H1 (cell line): Measurements from ENCODE around the gene SEC61A1. TPM values are rescaled to one million over a fixed set of nuclear protein-coding genes. Genes with fewer than 3 reads are reported as not detected.

Experiments
- CTCF ChIA-PET: fragments of 300-600 bp; sonication (Branson Sonifier 250); formaldehyde crosslinking; loops from one replicate; lab custom pipeline; 2021; ENCODE audit not compliant: partially characterized antibody; lab: Charles Lee
- POLR2A ChIA-PET: fragments of 300-600 bp; sonication (Branson Sonifier 250); formaldehyde crosslinking; loops from one replicate; lab custom pipeline; 2021; ENCODE audit warnings: inconsistent platforms; ENCODE audit not compliant: partially characterized antibody; lab: Charles Lee
- DNase-seq, 2 experiments: peaks; one replicate each; pipeline versions ENCODE4 v3.0.0 to v3.0.0-alpha.2; 2010 to 2022; ENCODE audit warnings: low spot score in 2 of 2, low read depth in 1 of 2, mixed read lengths in 1 of 2
- FAIRE-seq: peaks from 2 replicates; lab custom pipeline; 2011; peaks lifted over from hg19 to GRCh38; lab: Jason Lieb, UNC
- H2AFZ ChIP-seq: 2 replicates; pipeline ENCODE4 v1.8.1; 2012; ENCODE audit warnings: low read length, inconsistent platforms
- H2AK5ac ChIP-seq: 2 replicates; pipeline ENCODE4 v1.6.1; 2013; ENCODE audit warnings: low read depth, low read length
- H2BK120ac ChIP-seq: replicated peaks from 2 replicates; pipeline ENCODE3; 2013; ENCODE audit warnings: low read depth, low read length, inconsistent platforms
- H2BK12ac ChIP-seq: 2 replicates; pipeline ENCODE4 v1.6.1; 2013; ENCODE audit warnings: low read depth, low read length
- H2BK15ac ChIP-seq: 2 replicates; pipeline ENCODE4 v1.6.1; 2013; ENCODE audit warnings: low read length
- H2BK20ac ChIP-seq: 2 replicates; pipeline ENCODE4 v1.6.1; 2013; ENCODE audit warnings: low read length
- H2BK5ac ChIP-seq: 2 replicates; pipeline ENCODE4 v1.6.1; 2013; ENCODE audit warnings: low read depth, low read length
- H3K14ac ChIP-seq: 2 replicates; pipeline ENCODE4 v1.6.1; 2013; ENCODE audit warnings: inconsistent platforms; ENCODE audit not compliant: insufficient read length
- H3K18ac ChIP-seq: 2 replicates; pipeline ENCODE4 v1.6.1; 2013; ENCODE audit warnings: low read length; ENCODE audit errors: extremely low read depth
- H3K23ac ChIP-seq: 2 replicates; pipeline ENCODE4 v1.6.1; 2013; ENCODE audit warnings: inconsistent platforms; ENCODE audit not compliant: insufficient read length
- H3K23me2 ChIP-seq: 2 replicates; pipeline ENCODE4 v1.6.1; 2013; ENCODE audit warnings: low read depth, low read length
- H3K27ac ChIP-seq: 2 replicates; pipeline ENCODE4 v1.6.1; 2011; ENCODE audit warnings: low read depth, low read length, inconsistent platforms
- H3K27me3 ChIP-seq, 4 experiments: replicated peaks in 1 of 4; 1 replicate in 1 of 4; 2 replicates in 3 of 4; pipeline versions ENCODE4 v1.6.1 to v1.8.1; 2011 to 2013; ENCODE audit warnings: low read length in 3 of 4, mild to moderate bottlenecking in 3 of 4, inconsistent platforms in 2 of 4, mixed read lengths in 2 of 4, moderate library complexity in 1 of 4; ENCODE audit not compliant: control insufficient read depth in 3 of 4, insufficient read depth in 3 of 4; ENCODE audit errors: extremely low read depth in 1 of 4
- H3K36me3 ChIP-seq, 4 experiments: 2 replicates each; pipeline versions ENCODE4 v1.6.1 to v1.8.1; 2011 to 2013; ENCODE audit warnings: mild to moderate bottlenecking in 4 of 4, low read length in 3 of 4, moderate library complexity in 2 of 4, control low read depth in 1 of 4, inconsistent platforms in 1 of 4; ENCODE audit not compliant: insufficient read depth in 4 of 4, control insufficient read depth in 2 of 4
- H3K4ac ChIP-seq: replicated peaks from 2 replicates; pipeline ENCODE3; 2013; ENCODE audit warnings: low read length, low read depth, mixed read lengths, inconsistent platforms; ENCODE audit not compliant: insufficient read length
- H3K4me1 ChIP-seq, 4 experiments: replicated peaks in 1 of 4; 1 replicate in 1 of 4; 2 replicates in 3 of 4; pipeline versions ENCODE4 v1.6.1 to v1.8.1; 2011 to 2013; ENCODE audit warnings: low read length in 3 of 4, inconsistent platforms in 2 of 4, mixed read lengths in 1 of 4; ENCODE audit not compliant: insufficient read depth in 4 of 4, control insufficient read depth in 3 of 4
- H3K4me2 ChIP-seq, 2 experiments: 2 replicates each; pipeline versions ENCODE4 v1.6.1 to v1.8.1; 2011 to 2013; ENCODE audit warnings: low read depth in 2 of 2, low read length in 2 of 2, control low read depth in 1 of 2, inconsistent platforms in 1 of 2, mild to moderate bottlenecking in 1 of 2; ENCODE audit not compliant: insufficient read depth in 1 of 2
- H3K4me3 ChIP-seq, 4 experiments: fragments of 200-600, 300-600 bp in 1 of 4; sonication (generic), shearing (Covaris generic), sonication (Bioruptor Twin) in 1 of 4; 2 replicates each; pipeline versions ENCODE4 v1.5.1 to v1.8.1; 2011 to 2016; ENCODE audit warnings: low read length in 4 of 4, low read depth in 3 of 4, control low read depth in 2 of 4, inconsistent platforms in 2 of 4, mild to moderate bottlenecking in 2 of 4, mixed read lengths in 1 of 4, moderate library complexity in 1 of 4; ENCODE audit not compliant: insufficient read depth in 2 of 4; ENCODE audit errors: extremely low read depth in 1 of 4
- H3K56ac ChIP-seq: replicated peaks from 2 replicates; pipeline ENCODE3; 2013; ENCODE audit warnings: low read depth, mild to moderate bottlenecking, mixed read lengths, low read length, inconsistent platforms; ENCODE audit not compliant: insufficient read length
- H3K79me1 ChIP-seq: 2 replicates; pipeline ENCODE4 v1.6.1; 2013; ENCODE audit warnings: low read depth, low read length, control low read depth
- H3K79me2 ChIP-seq, 2 experiments: 2 replicates each; pipeline versions ENCODE4 v1.6.1 to v1.8.1; 2012 to 2013; ENCODE audit warnings: low read length in 2 of 2, mild to moderate bottlenecking in 2 of 2, inconsistent platforms in 1 of 2; ENCODE audit not compliant: insufficient read depth in 2 of 2, control insufficient read depth in 1 of 2
- H3K9ac ChIP-seq, 4 experiments: replicated peaks in 1 of 4; 1 replicate in 1 of 4; 2 replicates in 3 of 4; pipeline versions ENCODE4 v1.6.1 to v1.8.1; 2011 to 2013; ENCODE audit warnings: low read depth in 3 of 4, low read length in 3 of 4, control low read depth in 2 of 4, mild to moderate bottlenecking in 2 of 4, moderate library complexity in 2 of 4, inconsistent platforms in 1 of 4; ENCODE audit errors: extremely low read depth in 1 of 4
- H3K9me3 ChIP-seq, 2 experiments: 2 replicates each; pipeline versions ENCODE4 v1.6.1 to v1.8.1; 2012 to 2013; ENCODE audit warnings: mild to moderate bottlenecking in 2 of 2, moderate library complexity in 2 of 2, control low read depth in 1 of 2, inconsistent platforms in 1 of 2, low read depth in 1 of 2, low read length in 1 of 2, mixed read lengths in 1 of 2; ENCODE audit not compliant: insufficient read depth in 2 of 2
- H4K20me1 ChIP-seq, 2 experiments: replicated peaks in 1 of 2; 2 replicates each; pipeline versions ENCODE3 to v1.8.1; 2011 to 2013; ENCODE audit warnings: inconsistent platforms in 2 of 2, low read length in 2 of 2, mild to moderate bottlenecking in 1 of 2; ENCODE audit not compliant: insufficient read depth in 2 of 2, control insufficient read depth in 1 of 2
- H4K5ac ChIP-seq: 2 replicates; pipeline ENCODE4 v1.6.1; 2013; ENCODE audit warnings: low read length, low read depth, mixed read lengths, inconsistent platforms; ENCODE audit not compliant: insufficient read length
- H4K8ac ChIP-seq: 2 replicates; pipeline ENCODE4 v1.8.0; 2013; ENCODE audit warnings: mild to moderate bottlenecking, moderate library complexity, low read length, inconsistent platforms; ENCODE audit not compliant: insufficient read depth; ENCODE audit errors: extremely low read depth
- H4K91ac ChIP-seq: replicated peaks from 2 replicates; pipeline ENCODE3; 2013; ENCODE audit warnings: low read length, mixed read lengths, inconsistent platforms; ENCODE audit not compliant: insufficient read length
- ATF3 ChIP-seq: IDR thresholded peaks from 2 replicates; pipeline ENCODE4 v1.6.1; 2011; ENCODE audit warnings: low read depth, mild to moderate bottlenecking, low read length; ENCODE audit not compliant: insufficient read depth
- POLR2A ChIP-seq, 2 experiments: IDR thresholded peaks; 1 replicate in 1 of 2; 2 replicates in 1 of 2; pipeline ENCODE4 v1.6.1; 2011; ENCODE audit warnings: low read depth in 2 of 2, low read length in 2 of 2, mild to moderate bottlenecking in 2 of 2; ENCODE audit errors: control extremely low read depth in 1 of 2
- POLR2AphosphoS5 ChIP-seq: IDR thresholded peaks from 2 replicates; pipeline ENCODE4 v1.6.1; 2011; ENCODE audit warnings: low read depth, low read length
- WGBS, 2 experiments: shearing (Covaris generic) in 1 of 2; methylation state at CpG; one replicate each; pipeline versions ENCODE4 v1.1.6 to v1.1.7; 2013 to 2015; ENCODE audit warnings: low lambda C conversion rate in 2 of 2, mixed read lengths in 2 of 2, inconsistent platforms in 1 of 2, low coverage in 1 of 2, missing lambda C conversion rate in 1 of 2; ENCODE audit not compliant: insufficient replicate concordance in 2 of 2, insufficient coverage in 1 of 2, insufficient read length in 1 of 2; ENCODE audit errors: extremely low coverage in 1 of 2, missing lambda C conversion rate in 1 of 2; 5-methylcytosine and 5-hydroxymethylcytosine counted together
- polyA plus RNA-seq, 7 experiments: library from polyadenylated mRNA; depleted of rRNA in 3 of 7; stranded (reverse) in 5 of 7; unstranded in 2 of 7; fragments of >200 nt in 5 of 7; fragments of 200-250 nt in 2 of 7; gene quantifications; 1 replicate in 5 of 7; 2 replicates in 1 of 7; 4 replicates in 1 of 7; pipeline versions ENCODE4 v1.2.1 to v1.2.3, GENCODE V29; 2011 to 2013; ENCODE audit warnings: missing spikeins in 2 of 7, mixed read lengths in 2 of 7
- total RNA-seq: library from RNA; stranded (reverse); fragmentation: NEBNext Ultra II Directional; extraction: Animal tissue kit (Norgen Biotek cat#: 25700); gene quantifications from 2 replicates; pipeline ENCODE4 v1.2.1, GENCODE V29; 2021

SEC61A1 gene
- total and polyA plus RNA-seq, 2 of the 8 experiments (the other 6 are each of a cell fraction or from before 2014, with no cell fraction given) = 133 to 165 TPM

GRCh38 chr3:128073807-128074206, 21.6 kb downstream of the SEC61A1 start:
- no peaks in the 10 kb centered on the region for H3K9me3 ChIP-seq
- no peak overlapping the region for H3K4ac ChIP-seq
- H4K5ac ChIP-seq = no peak overlapping the region
- 84% methylated on average over 2 of the region's 2 CpGs; no CpG with 5 or more reads in 1 of the 2 experiments for WGBS, 2 experiments
- no peak overlapping the region for H2BK120ac ChIP-seq
- H3K23ac ChIP-seq = no peak overlapping the region
- H3K27ac ChIP-seq = no peak overlapping the region
- H3K4me2 ChIP-seq = no peak overlapping the region
- ChIA-PET CTCF (interaction anchor here (0.8 to 1.8 kb wide), 5 partner anchors 8 to 59 kb away, joined by 3 to 9 read pairs (median 4); no protein-coding TSS in a partner anchor), POLR2A (interaction anchor here (0.6 to 1.6 kb wide), 5 partner anchors 13 to 478 kb away, joined by 3 to 5 read pairs (median 3); partner anchors contain the start of genes RUVBL1 and SEC61A1)
- peaks cover 0 to 9% (median 4%) of the 10 kb centered on the region in 4 experiments; a peak in 5 of 7 replicates for H3K27me3 ChIP-seq
- H4K91ac ChIP-seq = no peak overlapping the region
- no peak overlapping the region for H3K18ac ChIP-seq
- FAIRE-seq (no peak), DNase-seq (no peak)
- no peak for TF ChIP-seq ATF3
- TF ChIP-seq POLR2A (IDR thresholded peaks at IDR 0.05; ENCODE audit: control extremely low read depth in 1 of 2, low read depth in 2 of 2, low read length in 2 of 2) = no peak
- TF ChIP-seq POLR2AphosphoS5 = no peak
- no peak overlapping the region for H2BK15ac ChIP-seq
- no peak overlapping the region for H3K14ac ChIP-seq
- no peak overlapping the region for H2BK20ac ChIP-seq
- peaks cover 17 to 22% of the 10 kb centered on the region in 2 experiments for H4K20me1 ChIP-seq
- H2AK5ac ChIP-seq = no peak overlapping the region
- no peak overlapping the region for H2AFZ ChIP-seq
- H4K8ac ChIP-seq = no peak overlapping the region
- peaks cover 5 to 22% (median 14%) of the 10 kb centered on the region in 4 experiments for H3K4me1 ChIP-seq
- no peak overlapping the region for H3K9ac ChIP-seq
- peaks cover 15 to 38% (median 28%) of the 10 kb centered on the region in 4 experiments for H3K36me3 ChIP-seq
- peaks cover 4% of the 10 kb centered on the region; the same call in 1 of the 2 replicates for H3K79me1 ChIP-seq
- peaks cover 9% of the 10 kb centered on the region; the same call in 1 of the 2 replicates for H3K23me2 ChIP-seq
- H2BK5ac ChIP-seq = no peak overlapping the region
- no peaks in the 10 kb centered on the region for H3K79me2 ChIP-seq
- H3K56ac ChIP-seq = no peak overlapping the region
- H2BK12ac ChIP-seq = no peak overlapping the region
- no peak overlapping the region for H3K4me3 ChIP-seq
